GM12878 (cell line): ENCODE data around the gene ZNF646. TPM values are rescaled to one million over a fixed set of nuclear protein-coding genes. Genes with fewer than 3 reads are reported as not detected.

Experiments
- BMI1 ChIP-seq: fragments of 450-650 bp; IDR thresholded peaks from 2 replicates; pipeline ENCODE4 v1.6.1; 2016; ENCODE audit warnings: mild to moderate bottlenecking, moderate library complexity, borderline replicate concordance
- BRCA1 ChIP-seq: IDR thresholded peaks from 2 replicates; pipeline ENCODE4 v1.6.1; 2011; ENCODE audit warnings: low read depth, low read length, improper control_type of control experiment
- CHD2 ChIP-seq: IDR thresholded peaks from 2 replicates; pipeline ENCODE4 v1.6.1; 2011; ENCODE audit warnings: low read depth, low read length, improper control_type of control experiment, borderline replicate concordance
- ETV6 ChIP-seq, 2 experiments: fragments of 450-650 bp in 1 of 2; IDR thresholded peaks in 1 of 2; conservative IDR thresholded peaks in 1 of 2; 2 replicates each; pipeline ENCODE4 v1.6.1; 2014; ENCODE audit warnings: antibody characterized with exemption in 1 of 2, borderline replicate concordance in 1 of 2, low read depth in 1 of 2, mild to moderate bottlenecking in 1 of 2, moderate library complexity in 1 of 2
- HDAC2 ChIP-seq: fragments of 200-600 bp; sonication (generic); IDR thresholded peaks from 2 replicates; pipeline ENCODE4 v1.6.1; 2017
- HDGF ChIP-seq: fragments of 450-650 bp; IDR thresholded peaks from 2 replicates; pipeline ENCODE4 v1.6.1; 2016; ENCODE audit warnings: antibody characterized with exemption
- RBBP5 ChIP-seq: fragments of 200-600 bp; sonication (generic); conservative IDR thresholded peaks from 2 replicates; pipeline ENCODE4 v1.6.1; 2016
- SPI1 ChIP-seq: IDR thresholded peaks from 2 replicates; pipeline ENCODE4 v1.6.1; 2011; ENCODE audit warnings: low read depth, mild to moderate bottlenecking, low read length, moderate library complexity, borderline replicate concordance; ENCODE audit not compliant: insufficient read depth
- YBX1 ChIP-seq: fragments of 450-650 bp; IDR thresholded peaks from 2 replicates; pipeline ENCODE4 v1.6.1; 2016; ENCODE audit warnings: antibody characterized with exemption
- ZNF622 ChIP-seq: fragments of 450-650 bp; IDR thresholded peaks from 2 replicates; pipeline ENCODE4 v1.6.1; 2017; ENCODE audit warnings: mild to moderate bottlenecking, inconsistent platforms
- polyA plus RNA-seq, 11 experiments: library from polyadenylated mRNA; depleted of rRNA in 4 of 11; unstranded in 6 of 11; stranded (reverse) in 5 of 11; fragments of >200 nt; fragmentation: Nextera tagmentation in 4 of 11; fragmentation: Illumina TruSeq in 1 of 11; extraction: Ambion mirVana in 4 of 11; extraction: Trizol in 1 of 11; gene quantifications; 1 replicate in 1 of 11; 2 replicates in 10 of 11; pipeline versions ENCODE4 v1.2.1 to v1.2.3, GENCODE V29; 2011 to 2016; ENCODE audit warnings: inconsistent platforms in 2 of 11, missing spikeins in 2 of 11, low read depth in 1 of 11
- total RNA-seq, 4 experiments: library from RNA; depleted of rRNA in 3 of 4; stranded (reverse); fragments of >200 nt in 3 of 4; fragmentation: Illumina TruSeq in 1 of 4; extraction: Trizol in 1 of 4; gene quantifications; 2 replicates each; pipeline versions ENCODE4 v1.2.1 to v1.2.3, GENCODE V29; 2013 to 2021
- TF ChIP-seq, protein P1 (sequence below): fragments of 450-650 bp; IDR thresholded peaks from 2 replicates; pipeline ENCODE4 v1.6.1; 2017; ENCODE audit warnings: mild to moderate bottlenecking, low read depth, inconsistent platforms; ENCODE audit not compliant: poor library complexity, severe bottlenecking
- TF ChIP-seq, protein P2 (sequence below): IDR thresholded peaks from 2 replicates; pipeline ENCODE4 v1.6.1; 2011; ENCODE audit warnings: mild to moderate bottlenecking, low read depth, low read length, moderate library complexity; ENCODE audit not compliant: insufficient replicate concordance
- TF ChIP-seq, protein P3 (sequence below): fragments of 450-650 bp; IDR thresholded peaks from 2 replicates; pipeline ENCODE4 v1.6.1; 2016; ENCODE audit warnings: mild to moderate bottlenecking, moderate library complexity, borderline replicate concordance
- TF ChIP-seq, protein P4 (sequence below): fragments of 450-650 bp; formaldehyde crosslinking; IDR thresholded peaks from 2 replicates; pipeline ENCODE4 v1.4.0; 2020; ENCODE audit warnings: mild to moderate bottlenecking, moderate library complexity
- TF ChIP-seq, protein P5 (sequence below): IDR thresholded peaks from 2 replicates; pipeline ENCODE4 v1.6.1; 2011; ENCODE audit warnings: borderline replicate concordance, low read depth, mild to moderate bottlenecking, moderate library complexity, low read length; ENCODE audit not compliant: insufficient read depth, poor library complexity, severe bottlenecking

The ZNF646 gene
- total and polyA plus RNA-seq, 10 of the 15 experiments (the other 5 are each of a cell fraction or from before 2014, with no cell fraction given) = 0.10 to 21.8 (median 6.4) TPM

DNA sequence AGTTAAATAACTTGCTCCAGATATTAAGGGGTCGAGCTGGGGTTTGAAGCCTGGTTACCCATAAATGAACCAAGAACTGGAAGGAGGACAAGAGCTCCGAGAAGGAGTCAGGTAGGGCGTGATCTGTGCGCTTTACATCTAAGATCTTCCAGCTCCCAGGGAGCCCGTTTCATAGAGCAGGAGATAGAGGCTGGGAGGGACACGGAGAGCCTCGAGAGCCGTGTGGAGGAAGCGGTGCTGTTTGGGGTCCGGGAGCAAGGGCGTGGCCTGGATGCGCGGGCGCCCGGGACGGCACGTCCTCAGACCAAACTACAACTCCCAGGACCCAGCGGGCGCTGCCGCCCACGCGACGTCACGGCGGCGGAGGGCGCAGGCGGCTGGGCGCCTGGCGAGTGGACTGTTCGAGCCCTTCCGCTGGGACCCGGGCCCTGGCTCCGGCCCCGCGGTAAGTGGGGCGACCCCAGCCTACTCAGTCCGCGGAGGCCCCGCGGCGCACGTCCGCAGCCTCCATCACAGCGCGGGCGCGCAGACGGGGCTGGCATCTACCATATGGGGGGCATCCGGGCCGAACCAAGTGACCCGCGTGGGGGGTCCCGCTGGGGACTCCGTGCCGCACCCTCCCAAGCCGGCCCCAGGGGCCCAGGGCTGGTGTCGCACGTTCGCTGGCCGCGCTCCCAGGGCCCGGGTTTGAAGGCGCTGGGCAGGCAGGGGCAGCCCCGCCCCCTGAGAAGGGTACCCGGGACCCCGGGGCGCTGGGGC is 34.0 kb downstream of the ZNF646 start, which contains the start of gene BCKDK (continued):
- TF ChIP-seq, protein P1, sequence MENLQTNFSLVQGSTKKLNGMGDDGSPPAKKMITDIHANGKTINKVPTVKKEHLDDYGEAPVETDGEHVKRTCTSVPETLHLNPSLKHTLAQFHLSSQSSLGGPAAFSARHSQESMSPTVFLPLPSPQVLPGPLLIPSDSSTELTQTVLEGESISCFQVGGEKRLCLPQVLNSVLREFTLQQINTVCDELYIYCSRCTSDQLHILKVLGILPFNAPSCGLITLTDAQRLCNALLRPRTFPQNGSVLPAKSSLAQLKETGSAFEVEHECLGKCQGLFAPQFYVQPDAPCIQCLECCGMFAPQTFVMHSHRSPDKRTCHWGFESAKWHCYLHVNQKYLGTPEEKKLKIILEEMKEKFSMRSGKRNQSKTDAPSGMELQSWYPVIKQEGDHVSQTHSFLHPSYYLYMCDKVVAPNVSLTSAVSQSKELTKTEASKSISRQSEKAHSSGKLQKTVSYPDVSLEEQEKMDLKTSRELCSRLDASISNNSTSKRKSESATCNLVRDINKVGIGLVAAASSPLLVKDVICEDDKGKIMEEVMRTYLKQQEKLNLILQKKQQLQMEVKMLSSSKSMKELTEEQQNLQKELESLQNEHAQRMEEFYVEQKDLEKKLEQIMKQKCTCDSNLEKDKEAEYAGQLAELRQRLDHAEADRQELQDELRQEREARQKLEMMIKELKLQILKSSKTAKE = no peak
- no peak for TF ChIP-seq ETV6 (conservative IDR thresholded peaks at IDR 0.05 in 1 of 2, IDR thresholded peaks at IDR 0.05 in 1 of 2; ENCODE audit: borderline replicate concordance in 1 of 2, low read depth in 1 of 2)
- no peak for TF ChIP-seq YBX1
- TF ChIP-seq SPI1 = no peak
- TF ChIP-seq, protein P2, sequence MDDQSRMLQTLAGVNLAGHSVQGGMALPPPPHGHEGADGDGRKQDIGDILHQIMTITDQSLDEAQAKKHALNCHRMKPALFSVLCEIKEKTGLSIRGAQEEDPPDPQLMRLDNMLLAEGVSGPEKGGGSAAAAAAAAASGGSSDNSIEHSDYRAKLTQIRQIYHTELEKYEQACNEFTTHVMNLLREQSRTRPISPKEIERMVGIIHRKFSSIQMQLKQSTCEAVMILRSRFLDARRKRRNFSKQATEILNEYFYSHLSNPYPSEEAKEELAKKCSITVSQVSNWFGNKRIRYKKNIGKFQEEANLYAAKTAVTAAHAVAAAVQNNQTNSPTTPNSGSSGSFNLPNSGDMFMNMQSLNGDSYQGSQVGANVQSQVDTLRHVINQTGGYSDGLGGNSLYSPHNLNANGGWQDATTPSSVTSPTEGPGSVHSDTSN = peak; percentile 13
- no peak for TF ChIP-seq BMI1
- peak; percentile 61; the same call in 1 of the 2 replicates for TF ChIP-seq CHD2
- no peak for TF ChIP-seq HDGF
- no peak for TF ChIP-seq HDAC2
- no peak for TF ChIP-seq RBBP5
- TF ChIP-seq, protein P3, sequence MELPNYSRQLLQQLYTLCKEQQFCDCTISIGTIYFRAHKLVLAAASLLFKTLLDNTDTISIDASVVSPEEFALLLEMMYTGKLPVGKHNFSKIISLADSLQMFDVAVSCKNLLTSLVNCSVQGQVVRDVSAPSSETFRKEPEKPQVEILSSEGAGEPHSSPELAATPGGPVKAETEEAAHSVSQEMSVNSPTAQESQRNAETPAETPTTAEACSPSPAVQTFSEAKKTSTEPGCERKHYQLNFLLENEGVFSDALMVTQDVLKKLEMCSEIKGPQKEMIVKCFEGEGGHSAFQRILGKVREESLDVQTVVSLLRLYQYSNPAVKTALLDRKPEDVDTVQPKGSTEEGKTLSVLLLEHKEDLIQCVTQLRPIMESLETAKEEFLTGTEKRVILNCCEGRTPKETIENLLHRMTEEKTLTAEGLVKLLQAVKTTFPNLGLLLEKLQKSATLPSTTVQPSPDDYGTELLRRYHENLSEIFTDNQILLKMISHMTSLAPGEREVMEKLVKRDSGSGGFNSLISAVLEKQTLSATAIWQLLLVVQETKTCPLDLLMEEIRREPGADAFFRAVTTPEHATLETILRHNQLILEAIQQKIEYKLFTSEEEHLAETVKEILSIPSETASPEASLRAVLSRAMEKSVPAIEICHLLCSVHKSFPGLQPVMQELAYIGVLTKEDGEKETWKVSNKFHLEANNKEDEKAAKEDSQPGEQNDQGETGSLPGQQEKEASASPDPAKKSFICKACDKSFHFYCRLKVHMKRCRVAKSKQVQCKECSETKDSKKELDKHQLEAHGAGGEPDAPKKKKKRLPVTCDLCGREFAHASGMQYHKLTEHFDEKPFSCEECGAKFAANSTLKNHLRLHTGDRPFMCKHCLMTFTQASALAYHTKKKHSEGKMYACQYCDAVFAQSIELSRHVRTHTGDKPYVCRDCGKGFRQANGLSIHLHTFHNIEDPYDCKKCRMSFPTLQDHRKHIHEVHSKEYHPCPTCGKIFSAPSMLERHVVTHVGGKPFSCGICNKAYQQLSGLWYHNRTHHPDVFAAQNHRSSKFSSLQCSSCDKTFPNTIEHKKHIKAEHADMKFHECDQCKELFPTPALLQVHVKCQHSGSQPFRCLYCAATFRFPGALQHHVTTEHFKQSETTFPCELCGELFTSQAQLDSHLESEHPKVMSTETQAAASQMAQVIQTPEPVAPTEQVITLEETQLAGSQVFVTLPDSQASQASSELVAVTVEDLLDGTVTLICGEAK = no peak
- TF ChIP-seq ZNF622 = no peak
- TF ChIP-seq, protein P4, sequence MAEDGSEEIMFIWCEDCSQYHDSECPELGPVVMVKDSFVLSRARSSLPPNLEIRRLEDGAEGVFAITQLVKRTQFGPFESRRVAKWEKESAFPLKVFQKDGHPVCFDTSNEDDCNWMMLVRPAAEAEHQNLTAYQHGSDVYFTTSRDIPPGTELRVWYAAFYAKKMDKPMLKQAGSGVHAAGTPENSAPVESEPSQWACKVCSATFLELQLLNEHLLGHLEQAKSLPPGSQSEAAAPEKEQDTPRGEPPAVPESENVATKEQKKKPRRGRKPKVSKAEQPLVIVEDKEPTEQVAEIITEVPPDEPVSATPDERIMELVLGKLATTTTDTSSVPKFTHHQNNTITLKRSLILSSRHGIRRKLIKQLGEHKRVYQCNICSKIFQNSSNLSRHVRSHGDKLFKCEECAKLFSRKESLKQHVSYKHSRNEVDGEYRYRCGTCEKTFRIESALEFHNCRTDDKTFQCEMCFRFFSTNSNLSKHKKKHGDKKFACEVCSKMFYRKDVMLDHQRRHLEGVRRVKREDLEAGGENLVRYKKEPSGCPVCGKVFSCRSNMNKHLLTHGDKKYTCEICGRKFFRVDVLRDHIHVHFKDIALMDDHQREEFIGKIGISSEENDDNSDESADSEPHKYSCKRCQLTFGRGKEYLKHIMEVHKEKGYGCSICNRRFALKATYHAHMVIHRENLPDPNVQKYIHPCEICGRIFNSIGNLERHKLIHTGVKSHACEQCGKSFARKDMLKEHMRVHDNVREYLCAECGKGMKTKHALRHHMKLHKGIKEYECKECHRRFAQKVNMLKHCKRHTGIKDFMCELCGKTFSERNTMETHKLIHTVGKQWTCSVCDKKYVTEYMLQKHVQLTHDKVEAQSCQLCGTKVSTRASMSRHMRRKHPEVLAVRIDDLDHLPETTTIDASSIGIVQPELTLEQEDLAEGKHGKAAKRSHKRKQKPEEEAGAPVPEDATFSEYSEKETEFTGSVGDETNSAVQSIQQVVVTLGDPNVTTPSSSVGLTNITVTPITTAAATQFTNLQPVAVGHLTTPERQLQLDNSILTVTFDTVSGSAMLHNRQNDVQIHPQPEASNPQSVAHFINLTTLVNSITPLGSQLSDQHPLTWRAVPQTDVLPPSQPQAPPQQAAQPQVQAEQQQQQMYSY (CRISPR knock-in tag) = no peak
- TF ChIP-seq, protein P5, sequence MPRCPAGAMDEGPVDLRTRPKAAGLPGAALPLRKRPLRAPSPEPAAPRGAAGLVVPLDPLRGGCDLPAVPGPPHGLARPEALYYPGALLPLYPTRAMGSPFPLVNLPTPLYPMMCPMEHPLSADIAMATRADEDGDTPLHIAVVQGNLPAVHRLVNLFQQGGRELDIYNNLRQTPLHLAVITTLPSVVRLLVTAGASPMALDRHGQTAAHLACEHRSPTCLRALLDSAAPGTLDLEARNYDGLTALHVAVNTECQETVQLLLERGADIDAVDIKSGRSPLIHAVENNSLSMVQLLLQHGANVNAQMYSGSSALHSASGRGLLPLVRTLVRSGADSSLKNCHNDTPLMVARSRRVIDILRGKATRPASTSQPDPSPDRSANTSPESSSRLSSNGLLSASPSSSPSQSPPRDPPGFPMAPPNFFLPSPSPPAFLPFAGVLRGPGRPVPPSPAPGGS = no peak
- TF ChIP-seq BRCA1 = no peak
